Fibroblast of the aortic adventitia (primary cell): ENCODE results near the gene LRP1. TPM values are rescaled to one million over a fixed set of nuclear protein-coding genes. Genes with fewer than 3 reads are reported as not detected.

ENCODE experiments used
- DNase-seq: peaks from one replicate; pipeline ENCODE4 v3.0.0-alpha.2; 2010; ENCODE audit warnings: low read depth
- H3K4me3 ChIP-seq: 2 replicates; pipeline ENCODE4 v1.5.1; 2011; ENCODE audit warnings: low read depth, mild to moderate bottlenecking, control low read depth, low read length, moderate library complexity
- total RNA-seq: library from RNA; depleted of rRNA; stranded (reverse); fragments of >200 nt; gene quantifications from 2 replicates; pipeline ENCODE4 v1.2.3, GENCODE V29; 2012; ENCODE audit warnings: low replicate concordance
- TF ChIP-seq, protein P1 (sequence below): IDR thresholded peaks from 2 replicates; pipeline ENCODE4 v1.5.1; 2011; ENCODE audit warnings: mild to moderate bottlenecking, low read length, control low read depth, inconsistent platforms; ENCODE audit not compliant: insufficient read depth

The LRP1 gene
- total RNA-seq, 1 donor: 541 TPM

- DNase-seq: no peak
- no peak overlapping the region for H3K4me3 ChIP-seq
- TF ChIP-seq, protein P1, sequence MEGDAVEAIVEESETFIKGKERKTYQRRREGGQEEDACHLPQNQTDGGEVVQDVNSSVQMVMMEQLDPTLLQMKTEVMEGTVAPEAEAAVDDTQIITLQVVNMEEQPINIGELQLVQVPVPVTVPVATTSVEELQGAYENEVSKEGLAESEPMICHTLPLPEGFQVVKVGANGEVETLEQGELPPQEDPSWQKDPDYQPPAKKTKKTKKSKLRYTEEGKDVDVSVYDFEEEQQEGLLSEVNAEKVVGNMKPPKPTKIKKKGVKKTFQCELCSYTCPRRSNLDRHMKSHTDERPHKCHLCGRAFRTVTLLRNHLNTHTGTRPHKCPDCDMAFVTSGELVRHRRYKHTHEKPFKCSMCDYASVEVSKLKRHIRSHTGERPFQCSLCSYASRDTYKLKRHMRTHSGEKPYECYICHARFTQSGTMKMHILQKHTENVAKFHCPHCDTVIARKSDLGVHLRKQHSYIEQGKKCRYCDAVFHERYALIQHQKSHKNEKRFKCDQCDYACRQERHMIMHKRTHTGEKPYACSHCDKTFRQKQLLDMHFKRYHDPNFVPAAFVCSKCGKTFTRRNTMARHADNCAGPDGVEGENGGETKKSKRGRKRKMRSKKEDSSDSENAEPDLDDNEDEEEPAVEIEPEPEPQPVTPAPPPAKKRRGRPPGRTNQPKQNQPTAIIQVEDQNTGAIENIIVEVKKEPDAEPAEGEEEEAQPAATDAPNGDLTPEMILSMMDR: no peak
These were observed 74.9 kb downstream of the LRP1 start for GRCh38 chr12:57203201-57203600.

DNA sequence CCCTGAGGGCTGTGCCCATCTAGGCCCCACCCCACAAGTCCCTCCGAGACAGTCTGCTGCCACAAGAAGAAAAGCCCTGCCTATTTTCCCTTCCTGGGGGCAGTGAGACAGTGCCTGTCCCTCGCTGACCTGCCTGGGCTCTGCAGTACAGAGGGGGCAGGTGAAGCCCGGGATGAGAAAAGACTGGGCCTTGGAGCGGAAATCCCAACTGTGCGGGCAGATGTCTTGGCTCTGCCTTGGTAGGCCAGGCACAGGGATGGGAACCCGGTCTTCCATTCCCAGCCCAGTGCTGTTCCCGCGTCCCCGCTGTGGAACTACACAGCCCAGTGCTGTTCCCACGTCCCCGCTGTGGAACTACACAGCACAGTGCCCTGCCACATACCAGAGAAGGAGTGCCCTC is 75.5 kb downstream of the LRP1 start:
- TF ChIP-seq, protein P1: no peak
- no peak overlapping the region for H3K4me3 ChIP-seq
- no peak for DNase-seq

- no peak overlapping the region for H3K4me3 ChIP-seq
- DNase-seq: no peak
- TF ChIP-seq, protein P1: no peak
These were observed 76.2 kb downstream of the LRP1 start for GRCh38 chr12:57204454-57204853.

DNA sequence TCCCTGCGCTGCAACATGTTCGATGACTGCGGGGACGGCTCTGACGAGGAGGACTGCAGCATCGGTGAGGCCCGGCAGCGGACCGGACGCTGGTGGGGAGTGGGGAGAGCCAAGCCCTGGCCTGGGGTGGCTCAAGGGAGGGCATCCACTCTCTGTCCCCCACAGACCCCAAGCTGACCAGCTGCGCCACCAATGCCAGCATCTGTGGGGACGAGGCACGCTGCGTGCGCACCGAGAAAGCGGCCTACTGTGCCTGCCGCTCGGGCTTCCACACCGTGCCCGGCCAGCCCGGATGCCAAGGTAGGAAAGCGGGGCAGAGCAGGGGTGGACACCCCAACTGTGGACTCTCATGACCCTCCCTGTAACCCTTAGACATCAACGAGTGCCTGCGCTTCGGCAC is 76.9 kb downstream of the LRP1 start:
- no peak for DNase-seq
- no peak overlapping the region for H3K4me3 ChIP-seq
- TF ChIP-seq, protein P1: no peak

- no peak for DNase-seq
- no peak overlapping the region for H3K4me3 ChIP-seq
- TF ChIP-seq, protein P1: no peak
These were observed 77.6 kb downstream of the LRP1 start for GRCh38 chr12:57205931-57206330.

GRCh38 chr12:57207731-57208630 is 79.7 kb downstream of the LRP1 start:
- DNase-seq: no peak
- no peak overlapping the region for H3K4me3 ChIP-seq
- TF ChIP-seq, protein P1: no peak
